Islet precursor cell (in vitro differentiated cells): ENCODE results near the gene SAMM50.

Experiments
- DNase-seq: peaks from one replicate; pipeline ENCODE4 v3.0.0-alpha.2; 2018

Gene SAMM50

GRCh38 chr22:43980579-43980978 is 25.3 kb downstream of the SAMM50 start:
- DNase-seq, result peak; percentile 38

- no peak for DNase-seq
These were observed 25.8 kb downstream of the SAMM50 start for GRCh38 chr22:43980996-43981395.

GRCh38 chr22:43983808-43984207 is 28.6 kb downstream of the SAMM50 start:
- DNase-seq, result peak; percentile 22

- peak; percentile 18 for DNase-seq
These were observed 30.3 kb downstream of the SAMM50 start for GRCh38 chr22:43985532-43985931.

- DNase-seq, result no peak
These were observed 33.0 kb downstream of the SAMM50 start for GRCh38 chr22:43988116-43988820.

GRCh38 chr22:43988960-43989359 is 33.7 kb downstream of the SAMM50 start:
- DNase-seq, result no peak

GRCh38 chr22:43990044-43990443 is 34.8 kb downstream of the SAMM50 start:
- no peak for DNase-seq

- no peak for DNase-seq
These were observed 36.2 kb downstream of the SAMM50 start for GRCh38 chr22:43991316-43992020.

- no peak for DNase-seq
These were observed 37.1 kb downstream of the SAMM50 start for GRCh38 chr22:43992331-43992821.

- peak; percentile 85 for DNase-seq
These were observed 38.0 kb downstream of the SAMM50 start for GRCh38 chr22:43993072-43993760.

- DNase-seq, result no peak
These were observed 38.8 kb downstream of the SAMM50 start for GRCh38 chr22:43994006-43994405.

- no peak for DNase-seq
These were observed 39.2 kb downstream of the SAMM50 start for GRCh38 chr22:43994416-43994815.

- no peak for DNase-seq
These were observed 39.9 kb downstream of the SAMM50 start for GRCh38 chr22:43995057-43995685.

- DNase-seq, result no peak
These were observed 40.5 kb downstream of the SAMM50 start for GRCh38 chr22:43995798-43996169.

GRCh38 chr22:43996170-43996980 is 41.1 kb downstream of the SAMM50 start:
- no peak for DNase-seq

GRCh38 chr22:43996981-43997265 is 41.7 kb downstream of the SAMM50 start:
- no peak for DNase-seq

- DNase-seq, result no peak
These were observed 43.5 kb downstream of the SAMM50 start for GRCh38 chr22:43998679-43999264.

GRCh38 chr22:43999378-43999777 is 44.1 kb downstream of the SAMM50 start:
- DNase-seq, result no peak

- no peak for DNase-seq
These were observed 44.9 kb downstream of the SAMM50 start for GRCh38 chr22:44000123-44000522.

- no peak for DNase-seq
These were observed 46.3 kb downstream of the SAMM50 start for GRCh38 chr22:44001521-44001920.

- no peak for DNase-seq
These were observed 47.1 kb downstream of the SAMM50 start for GRCh38 chr22:44002324-44002723.

- no peak for DNase-seq
These were observed 47.8 kb downstream of the SAMM50 start for GRCh38 chr22:44002997-44003396.
